GM12891 (cell line): ENCODE results near the gene FAM187B.

ENCODE experiments used
- PAX5 ChIP-seq: IDR thresholded peaks from 2 replicates; pipeline ENCODE4 v1.6.1; 2011; ENCODE audit warnings: low read length, moderate library complexity, mild to moderate bottlenecking; ENCODE audit not compliant: insufficient read depth, severe bottlenecking
- POLR2A ChIP-seq: IDR thresholded peaks from 2 replicates; pipeline ENCODE4 v1.6.1; 2011; ENCODE audit warnings: low read depth, low read length, control low read depth
- POLR2AphosphoS5 ChIP-seq: IDR thresholded peaks from 2 replicates; pipeline ENCODE4 v1.6.1; 2011; ENCODE audit warnings: low read depth, low read length, control low read depth
- TAF1 ChIP-seq: IDR thresholded peaks from 2 replicates; pipeline ENCODE4 v1.6.1; 2011; ENCODE audit warnings: low read depth, low read length, control low read depth

DNA sequence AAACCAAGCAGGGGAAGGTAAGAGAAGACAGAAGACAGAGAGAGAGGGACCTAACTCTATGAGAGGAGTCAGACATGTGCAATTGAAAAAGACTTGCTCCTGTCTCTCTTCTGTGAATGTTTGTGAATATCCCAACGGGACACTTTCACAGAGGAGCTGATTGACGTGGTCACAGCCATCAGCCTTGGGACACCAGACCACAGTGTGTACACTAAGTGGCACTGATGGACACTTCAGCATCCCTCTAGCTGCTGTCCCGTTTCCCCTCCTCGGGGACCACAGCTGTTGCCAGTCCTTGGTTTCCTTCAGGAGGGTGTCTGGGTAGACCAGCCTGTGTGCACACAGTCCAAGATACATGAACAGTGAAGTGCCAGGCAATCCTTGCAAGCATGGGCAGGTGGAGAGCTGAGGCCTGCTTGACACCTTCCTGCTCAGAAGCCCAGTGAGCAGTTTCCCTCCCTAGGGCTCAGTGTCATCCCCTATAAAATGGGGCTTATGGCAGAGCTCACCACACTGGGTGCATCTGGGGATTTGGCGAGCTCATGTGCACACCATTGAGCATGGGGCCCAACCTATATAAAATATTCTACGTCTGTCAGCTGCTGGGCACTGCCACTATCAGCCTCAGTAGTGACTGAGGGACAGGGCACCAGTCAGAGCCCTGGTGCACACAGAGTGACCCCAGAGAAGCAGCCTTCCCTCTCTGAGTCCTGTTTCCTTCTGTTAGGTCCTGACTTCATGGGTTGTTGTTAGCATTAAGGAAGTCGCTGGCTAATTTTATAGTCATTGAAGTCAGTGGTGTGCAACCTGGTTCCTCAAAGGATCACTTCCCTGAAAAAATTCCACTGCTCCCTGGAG, 36.0 kb upstream of the FAM187B start:
- TF ChIP-seq POLR2A, result peak; percentile 10; the same call in 1 of the 2 replicates
- no peak for TF ChIP-seq POLR2AphosphoS5
- no peak for TF ChIP-seq TAF1
- TF ChIP-seq PAX5, result no peak
